Neural cell (in vitro differentiated cells): ENCODE results near the gene GPS2. TPM values are rescaled to one million over a fixed set of nuclear protein-coding genes. Genes with fewer than 3 reads are reported as not detected.

Experiments
- H2AFZ ChIP-seq: fragments of 200-600, 300-800 bp; sonication (generic), shearing (Covaris generic); 2 replicates; pipeline ENCODE4 v1.6.0; 2014; ENCODE audit warnings: low read depth, mild to moderate bottlenecking, antibody characterized with exemption, low read length, moderate library complexity
- H3F3A ChIP-seq: fragments of 200-600 bp; shearing (Covaris generic); 2 replicates; pipeline ENCODE4 v1.6.1; 2016; ENCODE audit warnings: mild to moderate bottlenecking, moderate library complexity, mixed read lengths, antibody characterized with exemption, low read length; ENCODE audit not compliant: insufficient read depth, poor library complexity, severe bottlenecking
- H3K27ac ChIP-seq: fragments of 200-600, 300-800 bp; sonication (generic), shearing (Covaris generic); 2 replicates; pipeline ENCODE4 v1.5.1; 2014; ENCODE audit warnings: mild to moderate bottlenecking, low read length, moderate library complexity
- H3K27me3 ChIP-seq: fragments of 300-800, 200-600 bp; sonication (generic), shearing (Covaris generic); 2 replicates; pipeline ENCODE4 v1.6.0; 2014; ENCODE audit warnings: mild to moderate bottlenecking, low read depth, low read length, moderate library complexity; ENCODE audit not compliant: insufficient read depth
- H3K36me3 ChIP-seq: fragments of 300-800, 200-600 bp; sonication (generic), shearing (Covaris generic); 2 replicates; pipeline ENCODE4 v1.5.1; 2014; ENCODE audit warnings: mild to moderate bottlenecking, antibody characterized with exemption, low read length, moderate library complexity; ENCODE audit not compliant: insufficient read depth
- H3K4me2 ChIP-seq: fragments of 300-800, 200-600 bp; sonication (generic), shearing (Covaris generic); 2 replicates; pipeline ENCODE4 v1.6.0; 2014; ENCODE audit warnings: mild to moderate bottlenecking, low read length
- H3K4me3 ChIP-seq: fragments of 300-800, 200-600 bp; sonication (generic), shearing (Covaris generic); 2 replicates; pipeline ENCODE4 v1.5.1; 2014; ENCODE audit warnings: mild to moderate bottlenecking, low read length, moderate library complexity
- H3K79me2 ChIP-seq: fragments of 200-600 bp; shearing (Covaris generic); replicated peaks from 2 replicates; pipeline ENCODE4 v1.6.0; 2014; ENCODE audit warnings: mild to moderate bottlenecking, low read length, moderate library complexity; ENCODE audit not compliant: insufficient read depth
- H3K9ac ChIP-seq: fragments of 300-800, 200-600 bp; sonication (generic), shearing (Covaris generic); 2 replicates; pipeline ENCODE4 v1.6.1; 2016; ENCODE audit warnings: mild to moderate bottlenecking, low read length, mixed read lengths
- H3K9me2 ChIP-seq: fragments of 200-600 bp; shearing (Covaris generic); 2 replicates; pipeline ENCODE4 v1.6.1; 2016; ENCODE audit warnings: mild to moderate bottlenecking, low read length, mixed read lengths; ENCODE audit not compliant: insufficient read depth
- H3K9me3 ChIP-seq: fragments of 200-600, 300-800 bp; sonication (generic), shearing (Covaris generic); 2 replicates; pipeline ENCODE4 v1.6.1; 2016; ENCODE audit warnings: mild to moderate bottlenecking, mixed run types, low read length, moderate library complexity, mixed read lengths
- H4K20me1 ChIP-seq: fragments of 200-600 bp; shearing (Covaris generic); 2 replicates; pipeline ENCODE4 v1.6.1; 2016; ENCODE audit warnings: mild to moderate bottlenecking, mixed run types; ENCODE audit not compliant: insufficient read depth
- CTCF ChIP-seq: fragments of 450-650 bp; IDR thresholded peaks from 2 replicates; pipeline ENCODE4 v1.5.1; 2014; ENCODE audit warnings: antibody characterized with exemption, mild to moderate bottlenecking, moderate library complexity; ENCODE audit not compliant: poor library complexity, severe bottlenecking
- EP300 ChIP-seq: fragments of 450-650 bp; conservative IDR thresholded peaks from 2 replicates; pipeline ENCODE4 v1.6.1; 2014; ENCODE audit warnings: antibody characterized with exemption, mild to moderate bottlenecking, moderate library complexity; ENCODE audit not compliant: poor library complexity, severe bottlenecking
- EZH2 ChIP-seq: fragments of 200-600, 300-800 bp; shearing (Covaris generic), sonication (generic); IDR thresholded peaks from 2 replicates; pipeline ENCODE4 v1.6.1; 2014; ENCODE audit warnings: antibody characterized with exemption, low read length, borderline replicate concordance, mild to moderate bottlenecking; ENCODE audit not compliant: insufficient read depth, poor library complexity, severe bottlenecking
- MXI1 ChIP-seq: fragments of 450-650 bp; conservative IDR thresholded peaks from 2 replicates; pipeline ENCODE4 v1.6.1; 2014; ENCODE audit warnings: antibody characterized with exemption, mild to moderate bottlenecking; ENCODE audit not compliant: poor library complexity, severe bottlenecking
- POLR2AphosphoS5 ChIP-seq: IDR thresholded peaks from 2 replicates; pipeline ENCODE4 v1.6.1; 2012
- RAD21 ChIP-seq: fragments of 450-650 bp; conservative IDR thresholded peaks from 2 replicates; pipeline ENCODE4 v1.6.1; 2014; ENCODE audit warnings: antibody characterized with exemption, mild to moderate bottlenecking, moderate library complexity
- REST ChIP-seq: IDR thresholded peaks from 2 replicates; pipeline ENCODE4 v1.6.1; 2012; ENCODE audit warnings: borderline replicate concordance
- SMC3 ChIP-seq: fragments of 450-650 bp; conservative IDR thresholded peaks from 2 replicates; pipeline ENCODE4 v1.6.1; 2014; ENCODE audit warnings: antibody characterized with exemption, mild to moderate bottlenecking, moderate library complexity; ENCODE audit not compliant: poor library complexity
- TAF1 ChIP-seq: IDR thresholded peaks from 2 replicates; pipeline ENCODE4 v1.6.1; 2012; ENCODE audit warnings: low read depth
- polyA plus RNA-seq: library from polyadenylated mRNA; depleted of rRNA; stranded (reverse); fragments of >200 nt; gene quantifications from 2 replicates; pipeline ENCODE4 v1.2.3, GENCODE V29; 2014

Gene GPS2
- polyA plus RNA-seq, 1 donor from 2014 or later, result 108 TPM

GRCh38 chr17:7330638-7331015 is 15.5 kb upstream of the GPS2 start:
- Histone ChIP-seq H3K4me2 (no peak overlapping the region), H3F3A (no peaks in the 10 kb centered on the region), H4K20me1 (no peaks in the 10 kb centered on the region), H3K9me2 (no peaks in the 10 kb centered on the region), H3K27ac (peak overlapping the region; percentile 93), H3K36me3 (no peaks in the 10 kb centered on the region), H3K27me3 (no peaks in the 10 kb centered on the region), H3K4me3 (peak overlapping the region; percentile 92), H3K9me3 (no peaks in the 10 kb centered on the region), H2AFZ (peak overlapping the region; percentile 61), H3K79me2 (peaks cover 9% of the 10 kb centered on the region), H3K9ac (peak overlapping the region; percentile 81)
- TF ChIP-seq SMC3 (no peak), RAD21 (no peak), EZH2 (no peak), EP300 (no peak), CTCF (no peak), POLR2AphosphoS5 (no peak), MXI1 (no peak), TAF1 (no peak)

- H3K27ac ChIP-seq, result peak overlapping the region; percentile 93
- no peaks in the 10 kb centered on the region for H3K36me3 ChIP-seq
- H3K79me2 ChIP-seq, result peaks cover 9% of the 10 kb centered on the region
- no peaks in the 10 kb centered on the region for H3F3A ChIP-seq
- no peaks in the 10 kb centered on the region for H4K20me1 ChIP-seq
- H3K4me2 ChIP-seq, result peak overlapping the region; percentile 49
- H3K4me3 ChIP-seq, result peak overlapping the region; percentile 92
- H3K9me2 ChIP-seq, result no peaks in the 10 kb centered on the region
- peak overlapping the region; percentile 81 for H3K9ac ChIP-seq
- peak overlapping the region; percentile 61 for H2AFZ ChIP-seq
- no peaks in the 10 kb centered on the region for H3K9me3 ChIP-seq
- no peaks in the 10 kb centered on the region for H3K27me3 ChIP-seq
- TF ChIP-seq TAF1 (peak; percentile 7), EZH2 (no peak), CTCF (no peak), REST (no peak)
These were observed 15.0 kb upstream of the GPS2 start for GRCh38 chr17:7329997-7330637.
